ENCODE results near the gene RSPH4A.

GRCh38 chr6:116629563-116629981 lies 13.3 kb downstream of the RSPH4A start:
- TF ChIP-seq CTCF (IDR thresholded peaks at IDR 0.05 in 2 of 3, conservative IDR thresholded peaks at IDR 0.05 in 1 of 3; ENCODE audit: insufficient read depth in 2 of 3, low read depth in 1 of 3, low read length in 3 of 3) (no peak), POLR2G (IDR thresholded peaks at IDR 0.05; ENCODE audit: low read depth, low read length) (no peak), MAFF (IDR thresholded peaks at IDR 0.05; ENCODE audit: low read length) (no peak), POLR2AphosphoS5 (IDR thresholded peaks at IDR 0.05; ENCODE audit: control insufficient read depth, insufficient read depth, low read depth, low read length) (no peak), BRD4 (IDR thresholded peaks at IDR 0.05) (no peak), CBX1 (IDR thresholded peaks at IDR 0.05; ENCODE audit: low read depth) (no peak), POLR2A (conservative IDR thresholded peaks at IDR 0.05) (no peak), SUPT5H (IDR thresholded peaks at IDR 0.05) (no peak), FOXK2 (conservative IDR thresholded peaks at IDR 0.05 in 1 of 2, IDR thresholded peaks at IDR 0.05 in 1 of 2; ENCODE audit: low read depth in 2 of 2) (no peak), BRF1 (IDR thresholded peaks at IDR 0.05; ENCODE audit: borderline replicate concordance, extremely low read depth, insufficient read length) (no peak), CXXC5 (CRISPR knock-in tag; IDR thresholded peaks at IDR 0.05) (no peak), ZNF655 (CRISPR knock-in tag; IDR thresholded peaks at IDR 0.05) (no peak)

Data from K562 (cell line).